Measurements from ENCODE around the gene C1QTNF12.
"Not testable (repeated sequence)": the region's sequence is repeated elsewhere in the genome, so short reads cannot be mapped to it uniquely, and the experiment has no call there.

The C1QTNF12 gene

DNA sequence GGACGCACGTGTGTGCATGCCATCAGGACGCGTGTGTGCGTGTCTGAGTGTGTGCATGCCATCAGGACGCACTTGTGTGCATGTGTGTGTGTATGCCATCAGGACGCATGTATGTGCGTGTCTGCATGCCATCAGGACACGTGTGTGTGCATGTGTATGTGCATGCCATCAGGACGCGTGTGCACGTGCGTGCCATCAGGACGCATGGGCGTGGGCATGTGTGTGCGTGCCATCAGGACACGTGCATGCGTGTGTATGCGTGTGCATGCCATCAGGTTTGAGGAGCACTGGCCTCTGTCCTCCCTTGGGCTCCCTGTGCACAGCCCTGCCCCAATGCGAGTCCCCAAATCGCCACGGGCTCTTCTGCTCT lies 12.6 kb upstream of the C1QTNF12 start:
- DNase-seq: no peak

DNA sequence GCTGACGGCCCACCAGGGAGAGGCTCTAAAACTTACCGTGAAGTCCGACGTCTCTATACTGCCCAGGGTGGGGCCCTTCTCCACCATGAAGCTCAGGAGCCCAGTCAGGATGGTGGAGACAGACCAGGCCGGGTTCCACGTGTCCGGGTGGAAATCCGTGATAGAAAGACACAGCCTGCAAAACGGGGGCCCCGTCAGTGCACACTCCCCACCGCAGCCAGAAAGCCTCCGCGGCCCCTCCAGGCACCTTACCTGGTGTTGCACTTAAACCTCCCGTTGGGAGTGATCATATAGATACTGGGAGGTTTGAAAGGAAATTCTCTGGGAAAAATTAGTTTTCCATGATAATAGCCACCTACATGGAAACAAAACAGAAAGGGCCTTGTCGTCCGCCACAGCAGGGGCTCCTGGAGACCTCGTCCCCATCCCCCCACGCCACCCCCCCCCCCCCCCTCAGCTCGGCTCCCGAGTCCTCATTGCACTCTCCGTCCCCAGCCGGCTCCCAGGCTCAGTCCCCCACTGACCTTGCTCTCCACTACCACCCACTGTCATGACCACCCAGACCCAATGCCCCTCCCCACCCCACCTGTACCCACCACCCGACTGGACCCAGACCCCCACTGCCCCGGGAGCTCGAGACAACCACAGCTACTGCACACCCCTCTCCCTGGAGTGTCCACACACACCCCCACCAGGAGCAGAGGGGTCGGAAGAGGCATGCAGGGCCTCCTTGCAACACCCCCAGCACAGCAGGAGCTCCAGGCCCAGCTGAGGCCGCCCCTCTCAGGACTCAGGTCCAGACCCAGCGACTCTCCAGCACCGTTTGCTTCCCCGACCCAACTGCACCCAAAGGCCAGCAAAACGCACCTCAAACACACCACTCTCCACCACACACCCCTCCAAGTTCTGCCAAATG lies 10.7 kb upstream of the C1QTNF12 start:
- no peak for DNase-seq

DNA sequence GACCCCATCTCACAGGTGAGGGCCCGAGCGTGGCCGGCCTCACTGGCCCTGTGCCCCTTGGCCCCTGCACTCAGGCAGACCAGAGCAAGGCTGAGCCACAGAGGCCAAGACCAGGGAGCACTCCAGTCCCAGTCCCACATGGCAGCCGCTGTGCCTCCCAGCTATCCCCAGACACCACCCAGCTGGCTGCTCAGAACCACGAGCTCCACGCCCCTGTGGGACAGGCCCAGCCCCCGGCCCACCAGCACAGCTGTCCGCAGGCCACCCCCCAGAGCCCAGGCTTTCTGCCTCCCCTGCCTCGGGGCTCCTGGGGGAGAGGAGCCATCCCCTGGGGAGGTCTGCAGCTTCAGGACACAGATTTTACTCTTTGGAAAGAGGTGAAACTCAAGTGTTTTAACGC lies 9.1 kb upstream of the C1QTNF12 start:
- DNase-seq: no peak

DNA sequence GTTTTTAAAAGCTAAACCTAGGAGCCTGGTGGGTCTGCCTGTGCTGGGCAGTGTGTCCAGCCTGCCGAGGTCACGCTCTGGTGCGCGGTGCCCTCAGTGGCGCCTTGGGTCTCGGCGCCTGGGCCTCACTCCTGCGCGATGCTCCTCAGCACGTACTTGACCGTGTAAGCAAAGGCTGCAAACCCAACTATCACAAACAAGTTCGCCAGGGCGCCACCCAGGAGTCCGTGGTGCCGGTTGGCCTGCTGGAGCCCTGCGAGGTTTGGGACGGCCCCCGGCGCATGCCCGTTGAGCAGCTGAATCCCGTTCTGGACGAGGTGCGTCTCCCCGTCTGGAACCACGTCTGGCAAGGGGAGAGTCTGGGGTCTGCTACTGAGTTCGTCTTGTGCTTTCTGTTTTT lies 8.6 kb upstream of the C1QTNF12 start:
- DNase-seq: no peak

DNA sequence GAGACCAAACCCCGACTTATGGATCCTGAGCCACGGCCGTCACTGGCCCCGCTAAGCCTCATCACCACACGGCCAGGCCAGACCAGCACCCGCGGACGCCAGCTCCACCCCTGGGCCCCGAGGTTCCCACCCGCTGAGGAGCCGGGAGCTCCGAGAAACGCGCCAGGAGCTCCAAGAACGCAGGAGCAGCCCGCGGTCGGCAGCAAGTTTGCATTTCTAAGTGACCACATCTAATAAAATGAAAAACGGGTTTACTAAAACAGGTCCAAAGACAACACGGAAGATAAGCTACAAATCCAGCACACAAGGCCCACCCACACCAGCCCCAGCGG lies 8.1 kb upstream of the C1QTNF12 start:
- no peak for DNase-seq

DNA sequence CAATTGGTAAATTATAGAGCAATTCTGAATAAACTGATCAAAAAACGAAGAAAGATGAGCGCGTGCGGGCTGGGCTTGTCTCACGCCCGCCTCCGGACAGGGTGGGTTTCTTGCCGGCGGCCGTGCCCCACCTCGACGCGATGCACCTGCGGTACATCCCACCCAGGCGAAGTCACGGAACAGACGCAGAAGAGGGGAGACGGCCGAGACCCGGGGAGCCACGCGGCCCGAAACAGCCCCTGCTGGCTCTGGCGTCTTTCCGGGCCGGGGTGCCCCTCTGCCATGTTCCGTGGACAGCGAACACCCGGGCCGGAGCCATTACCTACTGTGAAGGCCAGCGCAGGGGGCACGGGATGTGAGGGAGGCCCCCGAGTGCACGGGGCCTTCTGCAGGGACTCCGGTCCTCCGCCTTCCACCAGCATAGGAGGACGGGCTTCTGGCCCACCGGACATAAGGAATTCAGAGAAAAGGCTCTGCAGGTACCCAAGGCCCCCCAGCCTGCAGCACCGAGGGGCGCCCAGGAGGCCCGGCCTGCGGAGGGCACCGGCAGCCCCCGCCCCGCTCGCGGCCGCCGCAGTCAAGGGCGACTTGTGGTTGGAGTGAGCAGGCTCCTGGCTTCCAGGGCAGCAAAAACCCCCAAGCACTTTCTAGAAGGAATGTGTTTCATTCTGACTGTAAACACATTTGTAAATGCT lies 7.6 kb upstream of the C1QTNF12 start:
- no peak for DNase-seq

DNA sequence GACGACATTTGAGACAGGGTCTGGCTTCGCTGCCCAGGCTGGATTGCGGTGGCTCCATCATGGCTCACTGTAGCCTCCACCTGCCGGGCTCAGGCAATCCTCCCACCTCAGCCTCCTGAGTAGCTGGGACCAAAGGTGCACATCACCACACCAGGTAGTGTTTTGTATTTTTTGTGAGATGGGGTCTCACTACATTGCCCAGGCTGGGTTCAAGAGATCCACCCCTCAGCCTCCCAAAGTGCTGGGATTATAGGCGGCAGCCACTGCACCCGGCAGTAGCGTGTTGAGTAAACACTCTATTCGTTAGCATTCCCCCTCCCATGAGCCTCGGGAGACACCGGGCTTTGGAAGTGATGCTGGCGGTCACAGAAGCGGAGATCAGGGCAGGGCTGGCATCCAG lies 6.8 kb upstream of the C1QTNF12 start:
- no peak for DNase-seq

DNA sequence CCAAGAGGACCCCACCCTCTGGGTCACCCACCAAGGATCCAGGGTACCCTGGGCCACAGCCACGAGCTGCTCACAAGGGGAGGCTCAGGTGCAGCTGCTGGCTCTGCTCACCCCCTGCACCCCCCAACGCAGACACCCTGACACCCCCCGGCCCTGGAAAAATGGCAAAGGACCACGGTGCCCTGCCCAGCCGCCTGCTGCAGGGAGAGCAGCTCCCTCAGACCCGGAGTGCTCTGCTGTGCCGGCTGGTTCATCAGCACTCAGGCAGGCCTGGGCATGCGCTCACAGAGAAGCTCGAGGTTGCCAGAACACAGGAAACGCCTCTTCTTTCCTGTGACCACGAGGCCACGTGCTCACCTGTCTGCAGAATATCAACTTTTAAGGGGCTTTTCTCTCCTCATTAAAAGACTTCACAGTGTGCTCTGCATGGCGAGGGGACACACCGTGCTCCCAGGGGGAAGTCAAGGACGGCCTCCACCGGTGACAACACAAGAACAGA lies 4.3 kb upstream of the C1QTNF12 start:
- DNase-seq: peak in 2 of 4 experiments; percentile 25 to 29

DNA sequence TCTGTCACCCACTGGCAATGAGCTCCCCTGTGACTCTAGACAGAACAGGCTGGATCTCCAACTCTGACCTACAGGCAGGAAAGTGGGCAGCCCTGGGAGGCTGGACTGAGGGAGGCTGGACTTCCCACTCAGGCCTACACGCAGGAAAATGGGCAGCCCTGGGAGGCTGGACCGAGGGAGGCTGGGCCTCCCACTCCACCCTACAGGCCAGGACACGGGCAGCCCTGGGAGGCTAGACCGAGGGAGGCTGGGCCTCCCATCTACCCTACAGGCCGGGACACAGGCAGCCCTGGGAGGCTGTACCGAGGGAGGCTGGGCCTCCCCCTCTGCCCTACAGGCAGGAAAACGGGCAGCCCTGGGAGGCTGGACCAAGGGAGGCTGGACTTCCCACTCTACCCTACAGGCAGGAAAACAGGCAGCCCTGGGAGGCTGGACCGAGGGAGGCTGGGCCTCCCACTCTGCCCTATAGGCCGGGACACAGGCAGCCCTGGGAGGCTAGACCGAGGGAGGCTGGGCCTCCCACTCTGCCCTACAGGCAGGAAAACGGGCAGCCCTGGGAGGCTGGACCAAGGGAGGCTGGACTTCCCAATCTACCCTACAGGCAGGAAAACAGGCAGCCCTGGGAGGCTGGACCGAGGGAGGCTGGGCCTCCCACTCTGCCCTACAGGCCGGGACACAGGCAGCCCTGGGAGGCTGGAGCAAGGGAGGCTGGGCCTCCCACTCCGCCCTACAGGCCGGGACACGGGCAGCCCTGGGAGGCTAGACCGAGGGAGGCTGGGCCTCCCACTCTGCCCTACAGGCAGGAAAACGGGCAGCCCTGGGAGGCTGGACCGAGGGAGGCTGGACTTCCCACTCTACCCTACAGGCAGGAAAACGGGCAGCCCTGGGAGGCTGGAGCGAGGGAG lies 1.7 kb upstream of the C1QTNF12 start:
- DNase-seq: not testable (repeated sequence)

DNA sequence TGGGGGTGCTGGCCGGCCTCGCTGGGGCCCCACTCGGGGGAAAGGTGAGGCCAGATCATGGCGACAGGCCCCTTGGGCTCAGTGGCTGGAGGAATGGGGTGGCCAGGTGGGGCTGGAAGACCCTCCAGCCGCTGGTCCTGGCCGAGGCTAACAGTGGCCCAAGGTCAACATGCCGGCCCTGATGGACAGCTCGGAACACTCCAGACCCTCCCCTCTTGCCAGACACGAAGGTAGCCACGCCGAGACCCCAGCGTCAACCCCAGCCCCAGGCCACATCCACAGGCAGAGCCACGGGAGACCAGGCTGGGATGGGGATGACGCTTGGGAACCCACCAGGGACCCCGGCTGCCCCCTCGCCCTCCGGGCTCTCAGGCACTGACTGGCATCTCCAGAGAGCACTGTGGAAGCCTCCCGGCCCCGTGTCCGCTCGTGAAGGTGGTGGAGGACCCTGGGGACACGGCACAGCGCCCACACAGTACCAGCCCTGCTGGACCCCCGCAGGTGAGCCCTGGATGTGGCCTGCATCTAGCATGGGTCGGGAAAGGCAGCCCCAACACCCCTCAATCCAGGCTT lies 905 bp upstream of the C1QTNF12 start:
- DNase-seq: no peak

DNA sequence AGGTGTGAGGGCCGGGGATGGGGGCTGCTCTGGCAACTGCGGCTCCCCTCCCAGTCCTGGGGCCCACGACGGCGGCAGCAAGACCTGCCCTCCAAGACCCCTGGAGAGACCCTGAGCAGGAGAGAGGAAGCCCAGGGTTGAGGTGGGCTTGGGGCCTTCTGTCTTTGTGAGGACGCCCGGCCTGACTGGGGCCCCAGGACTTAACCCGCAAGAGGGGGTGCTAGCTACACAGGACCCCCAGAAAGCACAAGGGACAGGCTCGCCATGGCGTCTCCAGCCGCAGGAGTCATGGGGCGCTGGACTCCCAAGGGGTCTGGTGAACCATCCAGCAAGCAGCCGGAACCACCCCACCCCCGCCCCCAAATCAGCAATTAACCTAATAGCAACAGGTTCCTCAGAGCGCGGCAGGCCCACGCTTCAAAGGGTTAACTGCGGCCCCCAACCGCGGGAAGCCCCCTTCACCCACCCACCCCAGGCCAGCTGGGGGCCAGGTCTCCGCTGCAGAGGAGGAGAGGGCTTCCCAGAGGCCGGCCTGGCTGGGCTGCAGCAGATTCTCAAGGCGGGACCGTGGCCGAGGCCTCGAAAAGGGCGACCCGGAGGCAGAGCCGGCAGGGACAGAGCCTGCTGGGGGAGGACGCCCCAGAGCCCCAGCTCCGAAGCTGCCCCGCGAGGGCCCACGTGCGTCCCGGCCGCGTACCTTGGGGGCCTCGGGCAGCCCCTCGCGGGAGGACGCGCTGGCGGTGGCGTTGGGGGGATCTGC lies 525 bp downstream of the C1QTNF12 start:
- no peak for DNase-seq

DNA sequence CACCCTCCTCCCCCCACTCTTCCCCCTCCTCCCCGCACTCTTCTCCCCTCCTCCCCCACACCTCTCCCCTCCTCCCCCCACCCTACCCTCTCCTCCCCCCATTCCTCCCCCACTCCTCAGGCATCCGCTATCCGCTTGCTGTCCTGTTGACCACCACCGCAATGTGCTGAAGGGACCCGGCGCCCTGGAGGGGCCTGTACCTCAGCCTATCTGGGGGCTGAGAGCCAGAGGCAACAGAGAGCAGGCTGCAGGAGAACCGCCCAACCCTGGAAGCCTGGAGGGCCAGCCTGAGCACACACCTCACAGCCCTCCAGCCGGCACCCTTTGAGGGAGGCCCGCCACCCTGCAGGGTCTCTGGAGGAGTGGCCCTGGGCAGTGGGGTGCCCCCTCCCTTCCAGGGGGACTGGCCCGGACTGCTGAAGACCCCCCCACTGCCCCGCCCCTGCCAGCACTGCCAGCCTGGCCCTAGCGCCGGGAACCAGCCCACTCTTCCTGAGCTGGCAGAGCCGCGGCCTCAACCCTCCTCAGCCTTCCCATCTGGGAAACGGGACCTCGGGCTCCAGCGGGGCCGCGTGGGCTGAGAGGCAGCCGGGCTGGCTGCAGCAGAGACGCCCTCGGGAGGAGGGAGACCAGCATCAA lies 1.2 kb downstream of the C1QTNF12 start:
- DNase-seq: no peak

DNA sequence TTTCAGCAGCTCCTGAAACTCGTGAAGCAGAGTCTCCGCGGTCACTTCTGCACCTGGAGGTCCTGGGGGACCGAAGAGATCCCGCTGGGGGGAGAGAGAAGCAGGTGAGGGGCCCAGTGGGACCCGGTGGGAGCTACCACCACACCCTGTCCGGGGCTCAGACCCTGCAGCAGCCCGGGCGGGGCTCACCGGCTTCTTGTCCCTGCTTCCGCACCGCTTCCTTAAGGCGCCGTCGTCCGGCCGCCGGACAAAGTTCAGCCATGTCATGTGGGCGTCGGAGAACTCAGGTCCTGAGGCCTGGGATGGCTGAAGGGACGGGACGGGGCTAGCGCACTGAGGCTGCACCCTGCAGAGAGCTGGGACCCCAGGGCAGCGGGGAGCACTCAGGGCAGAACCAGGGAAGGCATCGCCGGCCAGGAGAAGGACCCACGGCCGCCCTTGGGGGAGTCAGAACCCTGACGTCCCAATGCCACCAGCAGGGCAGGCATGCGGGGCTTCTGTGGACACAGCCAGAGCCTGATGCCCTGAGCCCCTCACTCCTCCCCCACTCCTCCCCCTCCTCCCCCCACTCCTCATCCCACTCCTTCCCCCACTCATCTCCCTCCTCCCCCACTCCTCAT lies 2.2 kb downstream of the C1QTNF12 start:
- no peak for DNase-seq

DNA sequence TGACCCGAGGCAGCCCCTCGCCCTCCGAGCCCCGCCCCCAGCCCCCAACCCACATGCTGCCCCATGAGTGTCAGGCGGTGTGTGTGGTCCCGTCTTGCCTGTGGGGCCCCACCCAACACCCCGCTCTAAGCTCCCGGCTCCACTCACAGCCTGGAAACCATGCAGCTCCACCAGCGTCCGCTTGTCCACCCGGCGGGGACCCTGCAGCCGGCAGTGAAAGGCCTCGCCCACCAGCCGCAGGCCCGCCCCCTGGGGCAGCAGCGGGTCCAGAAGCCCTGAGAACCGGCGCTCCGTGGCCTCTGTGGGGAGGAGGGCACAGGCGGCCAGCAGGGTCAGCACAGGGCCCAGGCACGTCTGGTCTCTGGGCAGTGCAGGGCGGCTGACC lies 2.7 kb downstream of the C1QTNF12 start:
- DNase-seq: no peak

DNA sequence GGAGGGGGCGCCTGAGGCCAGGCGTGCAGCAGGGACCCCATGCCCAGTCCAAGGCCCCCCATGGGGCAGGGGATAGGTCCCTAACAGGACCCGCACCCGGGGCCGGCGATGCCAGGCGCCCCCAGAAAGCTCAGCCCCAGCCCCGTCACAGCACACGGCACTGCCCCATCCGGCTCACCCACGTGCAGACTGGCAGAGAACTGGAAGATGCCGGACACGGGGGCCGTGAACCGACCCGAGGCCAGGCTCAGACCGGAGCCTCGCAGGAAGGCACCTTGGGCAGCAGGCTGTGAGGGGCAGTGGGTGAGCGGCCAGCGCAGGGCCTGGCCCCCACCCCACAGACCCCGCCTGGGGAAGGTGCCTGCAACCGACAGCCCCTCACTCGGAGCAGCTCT lies 3.3 kb downstream of the C1QTNF12 start:
- DNase-seq: no peak

DNA sequence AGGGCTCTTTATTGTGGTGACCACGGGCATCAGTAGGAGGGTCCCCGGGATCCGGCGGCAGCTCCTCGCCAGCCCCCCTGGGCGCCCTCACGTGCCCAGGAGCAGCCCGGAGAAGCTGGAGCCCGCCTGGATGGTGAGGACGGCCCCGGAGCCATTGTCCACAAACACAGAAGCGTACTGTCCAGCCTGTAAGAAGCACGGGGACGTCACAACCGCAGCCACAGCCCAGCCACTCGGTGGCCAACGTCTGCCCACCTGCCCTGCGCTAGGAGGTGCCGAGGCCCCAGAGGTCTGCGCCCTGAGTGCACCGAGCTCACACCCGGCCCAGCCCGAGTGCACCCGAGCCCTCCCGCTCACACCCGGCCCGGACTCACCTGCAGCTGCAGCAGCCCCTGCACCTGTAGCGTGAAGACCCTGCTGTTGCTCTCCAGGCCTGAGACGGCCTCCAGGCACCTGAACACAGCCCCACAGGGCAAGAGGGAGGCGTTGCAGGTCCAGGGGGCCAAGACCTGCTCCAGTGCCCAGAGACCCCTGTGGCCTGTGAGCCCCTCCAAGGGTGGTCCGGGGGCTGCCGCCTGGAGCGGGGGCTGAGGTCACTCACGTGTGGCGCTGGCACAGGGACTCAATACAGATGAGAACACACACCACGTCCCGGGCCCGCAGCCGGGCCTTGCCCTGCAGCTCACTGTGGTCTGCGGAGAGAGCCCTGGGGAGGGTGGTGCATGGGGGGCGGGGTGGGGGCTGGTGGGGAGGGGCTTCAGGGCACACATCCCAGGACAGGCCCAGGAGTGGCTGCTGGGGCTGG lies 3.9 kb downstream of the C1QTNF12 start:
- no peak for DNase-seq

DNA sequence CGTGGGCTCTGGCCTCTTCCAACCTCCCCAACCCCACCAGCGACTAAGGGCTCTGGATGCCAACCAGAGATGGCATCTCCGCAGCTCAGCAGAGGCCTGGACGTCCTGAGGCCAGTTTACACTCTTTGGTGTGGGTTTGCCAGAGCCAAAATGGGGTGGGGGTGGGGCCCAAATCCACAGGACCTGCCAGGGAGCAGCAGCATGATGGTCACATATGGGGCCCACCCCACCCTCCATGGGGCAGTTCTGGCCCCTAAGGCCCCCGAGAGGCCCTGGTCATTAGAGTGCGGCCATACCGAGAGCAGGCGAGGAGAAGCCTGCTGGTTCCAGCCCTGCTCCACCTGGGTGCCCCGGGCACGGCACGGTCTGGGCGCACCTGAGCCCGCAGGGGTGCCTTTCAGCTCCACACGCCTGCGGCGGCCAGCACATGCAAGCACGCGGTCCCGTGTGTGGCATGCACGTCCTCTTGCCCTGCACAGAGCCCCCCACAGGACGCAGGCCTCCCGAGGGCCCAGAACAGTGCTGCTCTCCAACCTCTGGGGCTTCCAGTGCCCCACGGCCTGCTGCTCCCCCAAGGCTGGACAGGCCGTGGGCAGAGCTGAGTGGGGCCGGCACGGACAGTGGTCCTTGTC lies 4.8 kb downstream of the C1QTNF12 start:
- DNase-seq: no peak

DNA sequence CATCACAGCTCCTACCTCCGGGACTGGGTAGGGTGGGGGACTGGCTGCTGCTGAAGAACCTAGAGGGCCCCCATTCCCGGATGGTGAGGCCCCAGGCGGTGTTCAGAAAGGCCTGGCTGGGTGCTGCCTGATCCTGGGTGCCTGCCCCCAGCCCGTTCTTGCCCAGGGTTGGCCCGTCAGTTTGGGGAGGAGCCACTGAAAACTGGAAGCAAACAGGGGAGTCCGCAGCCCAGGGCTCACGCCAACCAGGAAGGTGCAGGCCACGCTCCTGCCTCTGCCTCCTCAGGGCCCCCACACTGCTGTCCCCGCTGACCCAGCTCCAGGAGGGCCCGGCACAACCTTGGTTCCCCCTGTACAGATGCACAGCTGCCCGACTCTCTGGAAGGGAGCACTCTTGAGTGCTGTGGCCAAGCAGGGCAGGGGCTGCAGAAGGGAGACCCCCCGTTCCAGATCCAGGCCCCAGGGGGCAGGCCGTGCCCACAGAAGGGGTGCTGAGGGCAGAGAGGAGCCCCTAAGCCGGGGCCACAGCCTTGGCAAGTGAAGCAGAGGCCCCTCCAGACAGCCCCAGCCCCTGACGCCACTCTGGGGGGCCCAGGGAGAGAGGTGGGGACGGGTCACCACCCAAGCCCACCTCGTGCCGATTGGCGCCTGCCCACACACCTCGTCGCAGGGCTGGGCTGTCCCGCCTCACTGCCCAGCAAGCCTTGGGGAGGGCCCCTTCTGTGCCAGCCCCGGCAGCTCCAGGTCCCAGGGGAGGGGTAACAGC lies 5.5 kb downstream of the C1QTNF12 start:
- DNase-seq: no peak

DNA sequence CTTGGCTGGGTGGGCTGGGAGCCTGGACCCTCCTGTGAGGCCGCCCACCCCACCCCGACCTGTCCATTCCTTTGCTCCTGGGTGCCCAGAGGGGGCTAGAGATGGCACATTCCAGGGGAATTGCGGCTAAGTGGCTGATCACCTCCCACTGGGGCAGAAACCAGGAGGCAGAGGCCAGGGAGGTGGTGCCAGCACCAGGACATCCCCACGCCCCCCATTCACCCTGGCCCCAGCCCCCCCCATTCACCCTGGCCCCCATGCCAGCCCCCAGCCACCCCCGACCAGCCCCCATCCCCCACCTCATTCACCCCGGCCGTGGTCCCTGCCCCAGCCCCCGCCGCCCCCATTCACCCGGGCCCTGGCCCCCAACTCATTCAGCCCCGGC lies 6.2 kb downstream of the C1QTNF12 start:
- DNase-seq: no peak

All from activated CD4-positive, CD25-positive, alpha-beta regulatory T cell (primary cell).